Renal pelvis (tissue), 4 donors: Measurements from ENCODE around the gene SHKBP1. TPM values are rescaled to one million over a fixed set of nuclear protein-coding genes. Genes with fewer than 3 reads are reported as not detected.

Experiments
- DNase-seq: peaks from one replicate; pipeline ENCODE4 v3.0.0-alpha.2; 2013
- polyA plus RNA-seq, 3 donors: library from polyadenylated mRNA; unstranded; fragments of 120-200 nt; gene quantifications; one replicate each; pipeline ENCODE4 v1.2.1, GENCODE V29; 2013; ENCODE audit not compliant: insufficient read length in 3 of 3

Gene SHKBP1
- polyA plus RNA-seq, 3 donors = 47.9 to 60.1 (median 57.9) TPM

- DNase-seq = no peak
These were observed 51.0 kb downstream of the SHKBP1 start for GRCh38 chr19:40627486-40628279.

GRCh38 chr19:40629346-40629745 is 52.7 kb downstream of the SHKBP1 start:
- DNase-seq = no peak

- no peak for DNase-seq
These were observed 54.0 kb downstream of the SHKBP1 start for GRCh38 chr19:40630571-40631160.

- no peak for DNase-seq
These were observed 55.8 kb downstream of the SHKBP1 start for GRCh38 chr19:40632311-40633036.

- DNase-seq = no peak
These were observed 56.5 kb downstream of the SHKBP1 start for GRCh38 chr19:40633207-40633606.

- no peak for DNase-seq
These were observed 61.7 kb downstream of the SHKBP1 start for GRCh38 chr19:40638327-40638726.

- DNase-seq = no peak
These were observed 62.9 kb downstream of the SHKBP1 start for GRCh38 chr19:40639638-40639982.

- no peak for DNase-seq
These were observed 64.1 kb downstream of the SHKBP1 start for GRCh38 chr19:40640744-40641143.

Other genes with a start within 250 kb of the SHKBP1 start
- gene C19orf47, start 228.5 kb upstream of the SHKBP1 start, polyA plus RNA-seq = 10 to 100 TPM; 14.1 to 17.6 (median 15.0) TPM
- 100 to 1,000 TPM; 254 to 302 (median 292) TPM for gene PLD3, start 228.2 kb upstream of the SHKBP1 start, polyA plus RNA-seq
- gene HIPK4, start 186.7 kb upstream of the SHKBP1 start, polyA plus RNA-seq = under 1 TPM; 0.09 to 0.19 (median 0.16) TPM
- gene PRX, start 163.5 kb upstream of the SHKBP1 start, polyA plus RNA-seq = 10 to 100 TPM; 13.1 to 15.5 (median 14.2) TPM
- gene SERTAD1, start 150.9 kb upstream of the SHKBP1 start, polyA plus RNA-seq = 10 to 100 TPM in 2 of 3 donors, 1 to 10 TPM in 1; 7.9 to 12.0 (median 10.8) TPM
- gene SERTAD3, start 132.5 kb upstream of the SHKBP1 start, polyA plus RNA-seq = 10 to 100 TPM; 36.5 to 38.6 (median 38.3) TPM
- 10 to 100 TPM; 51.8 to 54.2 (median 52.3) TPM for gene BLVRB, start 111.1 kb upstream of the SHKBP1 start, polyA plus RNA-seq
- 1 to 10 TPM; 1.4 to 2.0 (median 1.8) TPM for gene SPTBN4, start 109.9 kb upstream of the SHKBP1 start, polyA plus RNA-seq
- gene LTBP4, start 24.5 kb downstream of the SHKBP1 start, polyA plus RNA-seq = 100 to 1,000 TPM; 225 to 341 (median 273) TPM
- gene NUMBL, start 113.8 kb downstream of the SHKBP1 start, polyA plus RNA-seq = 10 to 100 TPM; 15.0 to 16.5 (median 16.4) TPM
- gene COQ8B, start 140.0 kb downstream of the SHKBP1 start, polyA plus RNA-seq = 10 to 100 TPM; 39.0 to 52.7 (median 49.0) TPM
- 10 to 100 TPM; 14.8 to 16.9 (median 16.8) TPM for gene ITPKC, start 140.2 kb downstream of the SHKBP1 start, polyA plus RNA-seq
- gene ACTMAP, start 173.6 kb downstream of the SHKBP1 start, polyA plus RNA-seq = 10 to 100 TPM; 16.9 to 19.7 (median 18.8) TPM
- 100 to 1,000 TPM; 112 to 138 (median 130) TPM for gene SNRPA, start 174.3 kb downstream of the SHKBP1 start, polyA plus RNA-seq
- 1 to 10 TPM in 2 of 3 donors, under 1 TPM in 1; 0.30 to 5.0 (median 2.5) TPM for gene MIA, start 198.6 kb downstream of the SHKBP1 start, polyA plus RNA-seq
- gene RAB4B, start 201.4 kb downstream of the SHKBP1 start, polyA plus RNA-seq = 10 to 100 TPM in 2 of 3 donors, 1 to 10 TPM in 1; 9.8 to 11.1 (median 10.6) TPM
- 10 to 100 TPM; 72.6 to 85.6 (median 84.7) TPM for gene EGLN2, start 222.3 kb downstream of the SHKBP1 start, polyA plus RNA-seq